ENCODE data around the gene RASAL2.
"Not testable (repeated sequence)": the region's sequence is repeated elsewhere in the genome, so short reads cannot be mapped to it uniquely, and the experiment has no call there.

RASAL2 gene

DNA sequence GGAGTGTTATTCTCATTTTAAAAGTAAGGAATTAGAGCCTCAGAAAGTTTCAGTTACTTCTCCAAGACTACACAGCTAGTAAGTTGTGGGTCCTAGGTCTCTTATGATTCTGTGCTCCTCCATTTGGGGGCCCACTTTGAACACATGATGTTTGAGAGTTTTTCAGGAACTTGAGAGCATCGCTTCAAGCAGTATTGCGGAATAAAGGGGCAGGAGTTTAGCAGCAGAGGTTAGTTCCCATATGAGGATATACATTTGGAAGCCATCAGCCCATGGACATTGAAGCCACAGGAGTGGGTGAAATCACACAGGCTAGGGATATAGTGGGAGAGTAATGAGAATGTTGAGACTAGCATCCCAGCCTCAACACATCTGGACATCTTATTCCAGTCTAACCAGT lies 143.2 kb downstream of the RASAL2 start:
- DNase-seq (ENCODE audit: low spot score) = no peak

- DNase-seq (ENCODE audit: low spot score) = no peak
Measured at GRCh38 chr1:178238722-178239510, 145.0 kb downstream of the RASAL2 start.

DNA sequence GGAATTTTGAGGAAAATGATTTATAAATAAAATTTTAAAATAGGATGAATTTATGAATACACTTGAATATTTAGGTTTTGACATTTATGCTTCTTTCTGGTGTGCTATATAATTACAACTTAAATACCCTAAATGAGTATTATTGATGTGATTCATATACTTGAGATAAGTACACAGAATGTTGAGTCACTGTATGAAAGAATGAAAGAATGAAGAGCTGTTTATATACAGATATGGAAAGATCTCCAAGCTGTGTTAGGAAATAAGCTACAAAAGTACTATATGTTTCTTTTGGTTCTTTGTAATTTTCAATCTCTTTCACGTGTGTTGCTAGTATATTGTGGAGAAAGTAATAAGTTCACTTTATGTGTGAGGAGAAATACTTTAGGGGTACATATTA lies 147.2 kb downstream of the RASAL2 start:
- no peak for DNase-seq (ENCODE audit: low spot score)

GRCh38 chr1:178241837-178242236 lies 147.9 kb downstream of the RASAL2 start:
- no peak for DNase-seq (ENCODE audit: low spot score)

DNA sequence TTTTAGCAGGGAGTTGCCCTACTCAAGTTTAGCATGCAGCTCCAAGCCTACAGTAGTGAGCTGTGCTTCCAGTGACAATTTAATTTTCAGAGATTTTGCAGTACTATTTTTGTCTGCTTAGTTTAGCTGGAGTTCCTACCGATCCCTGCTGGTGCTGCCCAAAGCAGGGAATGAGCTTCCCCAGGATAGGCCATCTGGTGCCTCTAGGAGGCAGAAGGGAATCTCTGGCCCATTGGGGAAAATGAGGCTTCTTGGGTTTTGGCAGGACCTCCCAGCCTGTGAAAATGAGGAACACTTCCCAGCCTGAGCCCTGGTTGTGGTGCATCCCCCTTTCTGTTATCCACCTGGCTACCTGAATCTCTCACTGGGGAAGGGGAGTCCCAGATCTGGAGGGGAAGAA lies 149.2 kb downstream of the RASAL2 start:
- DNase-seq (ENCODE audit: low spot score) = no peak

GRCh38 chr1:178243890-178244289 lies 150.0 kb downstream of the RASAL2 start:
- no peak for DNase-seq (ENCODE audit: low spot score)

GRCh38 chr1:178248284-178248683 lies 154.4 kb downstream of the RASAL2 start:
- DNase-seq (ENCODE audit: low spot score) = not testable (repeated sequence)

DNA sequence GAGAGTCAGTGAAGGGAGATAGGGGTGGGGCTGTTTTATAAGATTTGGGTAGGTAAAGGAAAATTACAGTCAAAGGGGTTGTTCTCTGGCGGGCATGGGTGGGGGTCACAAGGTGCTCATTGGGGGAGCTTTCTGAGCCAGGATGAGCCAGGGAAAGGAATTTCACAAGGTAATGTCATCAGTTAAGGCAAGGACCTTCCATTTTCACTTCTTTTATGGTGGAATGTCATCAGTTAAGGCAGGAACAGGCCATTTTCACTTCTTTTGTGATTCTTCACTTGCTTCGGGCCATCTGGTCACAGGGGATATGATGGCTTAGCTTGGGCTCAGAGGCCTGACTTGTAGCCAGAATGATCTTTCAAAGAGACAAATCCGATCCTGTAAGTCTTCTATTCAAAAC lies 159.7 kb downstream of the RASAL2 start:
- not testable (repeated sequence) for DNase-seq (ENCODE audit: low spot score)

DNA sequence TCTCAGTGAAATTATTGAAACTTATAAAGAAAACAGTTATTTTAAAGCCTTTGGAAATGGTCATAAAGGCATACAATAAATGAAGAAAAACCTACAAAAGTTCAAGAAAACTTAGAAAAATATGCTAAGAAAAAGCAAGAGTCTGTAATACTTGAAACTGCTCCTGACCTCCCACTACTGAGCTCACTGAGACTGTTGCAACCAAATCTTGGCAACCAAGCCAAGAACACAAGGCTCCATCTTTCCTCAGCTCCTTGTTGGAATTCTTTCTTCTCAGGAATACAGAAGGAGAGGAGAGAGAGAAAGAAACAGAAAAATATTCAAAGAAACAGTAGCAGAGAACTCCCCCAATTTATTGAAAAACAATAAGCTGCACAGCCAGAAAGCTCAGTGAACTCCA lies 160.5 kb downstream of the RASAL2 start:
- DNase-seq (ENCODE audit: low spot score) = no peak

DNA sequence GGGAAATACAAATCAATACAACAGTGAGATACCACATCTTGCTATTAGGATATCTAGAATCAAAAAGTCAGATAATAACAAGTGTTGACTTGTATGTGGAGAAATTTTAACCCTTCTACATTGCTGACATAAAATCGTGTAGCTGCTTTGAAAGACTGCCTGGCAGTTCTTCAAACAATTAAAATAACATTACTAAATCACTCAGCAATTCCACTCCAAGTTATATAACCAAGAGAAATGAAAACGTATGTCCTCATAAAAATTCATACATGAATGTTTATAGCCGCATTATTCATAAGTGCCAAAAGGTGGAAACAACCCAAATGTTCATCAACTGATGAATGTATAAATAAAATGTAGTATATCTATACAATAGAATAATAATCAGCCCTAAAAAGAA lies 164.6 kb downstream of the RASAL2 start:
- no peak for DNase-seq (ENCODE audit: low spot score)

DNA sequence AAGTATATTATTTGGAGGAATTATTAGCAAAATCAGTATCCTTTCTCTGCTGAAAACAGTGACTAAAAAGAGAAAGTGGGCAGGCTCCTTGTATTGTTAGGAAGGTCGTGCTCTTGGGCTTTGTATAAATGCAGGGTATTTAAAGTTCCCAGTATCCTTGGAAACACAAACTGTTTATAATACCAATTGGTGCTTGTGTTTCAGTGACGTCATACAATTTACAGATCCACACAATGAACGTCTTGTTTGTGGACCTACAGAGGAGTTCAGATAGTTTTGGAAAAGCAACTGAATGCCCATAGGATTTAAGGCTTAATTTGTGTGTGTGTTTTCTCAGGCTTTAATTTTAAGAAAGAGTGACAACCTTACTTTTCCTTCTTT lies 168.2 kb downstream of the RASAL2 start:
- no peak for DNase-seq (ENCODE audit: low spot score)

DNA sequence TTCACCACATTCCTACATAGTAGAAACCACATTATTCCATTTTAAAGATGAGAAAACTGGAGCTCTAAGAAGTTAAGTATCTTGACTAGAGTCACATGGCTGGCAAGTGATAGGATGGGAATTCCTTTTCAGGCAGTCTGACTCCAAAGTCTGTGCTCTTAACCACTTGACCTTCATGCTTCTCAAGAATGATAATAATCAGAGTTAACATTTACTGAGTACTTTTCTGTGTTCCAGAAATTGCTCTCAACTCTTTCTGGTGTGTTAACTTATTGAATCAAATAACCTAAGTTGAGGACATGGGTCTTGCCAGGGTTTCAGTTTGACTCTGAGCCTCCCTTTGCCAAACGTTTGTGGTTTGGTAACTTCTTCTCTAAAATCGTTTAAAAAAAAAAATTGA lies 169.4 kb downstream of the RASAL2 start:
- DNase-seq (ENCODE audit: low spot score) = no peak

GRCh38 chr1:178266113-178266512 lies 172.2 kb downstream of the RASAL2 start:
- no peak for DNase-seq (ENCODE audit: low spot score)

GRCh38 chr1:178266619-178267066 lies 172.7 kb downstream of the RASAL2 start:
- no peak for DNase-seq (ENCODE audit: low spot score)

DNA sequence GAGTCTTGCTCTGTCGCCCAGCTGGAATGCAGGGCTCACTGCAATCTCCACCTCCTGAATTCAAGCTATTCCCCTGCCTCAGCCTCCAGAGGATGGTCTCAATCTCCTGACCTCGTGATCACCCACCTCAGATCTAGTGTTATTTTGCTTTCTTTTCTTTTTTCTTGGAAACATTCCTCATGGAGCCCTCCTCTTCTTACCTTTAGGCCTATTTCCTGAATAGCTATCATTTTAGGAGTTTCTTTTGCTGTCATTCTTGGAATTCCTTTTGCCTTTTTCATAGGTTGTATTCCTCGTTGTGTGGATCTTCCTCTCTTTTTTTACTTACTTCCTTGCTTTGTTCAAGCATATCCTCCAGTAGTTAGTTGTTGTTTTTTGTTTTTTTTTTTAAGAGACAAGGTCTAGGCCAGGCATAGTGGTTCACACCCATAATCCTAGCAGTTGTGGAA lies 173.8 kb downstream of the RASAL2 start:
- no peak for DNase-seq (ENCODE audit: low spot score)

GRCh38 chr1:178271471-178271870 lies 177.6 kb downstream of the RASAL2 start:
- DNase-seq (ENCODE audit: low spot score) = no peak

- no peak for DNase-seq (ENCODE audit: low spot score)
Measured at GRCh38 chr1:178273707-178274410, 180.0 kb downstream of the RASAL2 start.

GRCh38 chr1:178275049-178275448 lies 181.1 kb downstream of the RASAL2 start:
- no peak for DNase-seq (ENCODE audit: low spot score)

DNA sequence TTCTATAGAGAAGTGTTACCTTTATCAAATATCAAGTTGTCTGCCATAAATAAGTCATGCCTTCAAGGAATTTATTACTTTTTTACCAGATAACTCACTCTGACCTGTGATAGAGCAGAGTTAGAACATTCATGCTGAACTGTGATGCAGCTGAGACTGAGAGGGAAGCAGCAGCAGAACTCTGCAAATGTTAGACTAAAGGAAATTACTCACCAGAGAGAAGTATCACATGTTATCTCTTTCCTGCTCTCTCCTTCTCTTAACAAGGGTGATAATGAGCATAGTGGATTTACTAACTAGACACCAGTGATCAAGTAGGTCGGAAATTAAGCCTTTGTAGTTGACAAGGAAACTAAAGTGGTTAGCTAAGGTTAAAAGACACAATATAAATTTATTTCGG lies 181.6 kb downstream of the RASAL2 start:
- DNase-seq (ENCODE audit: low spot score) = no peak

GRCh38 chr1:178277793-178278530 lies 184.1 kb downstream of the RASAL2 start:
- no peak for DNase-seq (ENCODE audit: low spot score)

- no peak for DNase-seq (ENCODE audit: low spot score)
Measured at GRCh38 chr1:178278916-178279686, 185.2 kb downstream of the RASAL2 start.

DNA sequence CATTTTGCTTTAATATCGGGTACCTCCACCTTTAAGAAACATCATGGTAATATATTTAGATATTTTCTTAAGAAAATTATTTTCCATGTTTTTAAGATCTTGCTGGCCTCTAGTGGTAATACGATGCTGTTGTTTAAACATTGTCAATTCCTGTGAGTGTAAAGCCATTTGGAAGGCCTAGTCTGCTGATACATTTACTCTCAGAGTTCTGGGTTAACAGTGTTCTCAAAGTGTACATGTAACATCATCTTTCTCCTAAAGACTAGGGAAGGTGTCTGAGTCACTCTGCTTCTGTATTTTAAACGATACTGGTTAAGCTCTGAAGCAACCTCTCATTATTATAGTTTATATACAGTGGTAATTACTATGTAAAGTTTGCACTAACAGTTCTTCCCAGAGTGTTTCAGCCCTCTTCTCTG lies 189.1 kb downstream of the RASAL2 start:
- no peak for DNase-seq (ENCODE audit: low spot score)
